ENCODE measurements around the gene TMEM190. TPM values are rescaled to one million over a fixed set of nuclear protein-coding genes. Genes with fewer than 3 reads are reported as not detected.
A peak's percentile ranks its signal among the peaks of the same experiment; 100 is the strongest.
"Not testable (repeated sequence)": the region's sequence is repeated elsewhere in the genome, so short reads cannot be mapped to it uniquely, and the experiment has no call there.

The TMEM190 gene
- total and polyA plus RNA-seq, 7 experiments from 2014 or later = not detected

- no peak for DNase-seq
- POLR2A ChIA-PET = interaction anchor here (0.7 to 7.3 kb wide), 4 partner anchors 9 to 56 kb away, joined by 3 to 82 read pairs (median 3); partner anchors contain the start of genes TMEM238 and UBE2S
- peaks cover 0 to 44% (median 4%) of the 10 kb centered on the region in 3 experiments for H3K36me3 ChIP-seq (ENCODE audit: control insufficient read depth in 2 of 3, insufficient read depth in 3 of 3, low read length in 3 of 3)
- H3K4me3 ChIP-seq (ENCODE audit: low read length) = no peak overlapping the region
- peaks cover 19 to 40% (median 27%) of the 10 kb centered on the region in 7 donors for H3K4me1 Mint-ChIP-seq
- no peaks in the 10 kb centered on the region for H3K9me3 Mint-ChIP-seq
- H3K27ac Mint-ChIP-seq = peak overlapping the region in 5 of 9 donors; percentile 18 to 71 (median 61)
- peaks cover 8 to 15% of the 10 kb centered on the region in 2 donors for H3K4me1 ChIP-seq (ENCODE audit: control insufficient read depth in 2 of 2, insufficient read depth in 2 of 2, low read length in 2 of 2)
- peaks cover 0 to 19% (median 5%) of the 10 kb centered on the region in 5 donors for H3K36me3 Mint-ChIP-seq
- H3K9me3 ChIP-seq (ENCODE audit: control insufficient read depth in 2 of 3, low read length in 3 of 3) = no peaks in the 10 kb centered on the region
- H3K27ac ChIP-seq (ENCODE audit: low read depth, low read length) = no peak overlapping the region
- CTCF ChIA-PET = interaction anchor here (0.7 kb wide), 1 partner anchor 17 kb away, joined by 5 read pairs; no protein-coding TSS in a partner anchor
- H3K4me3 Mint-ChIP-seq = no peak overlapping the region
- H3K27me3 Mint-ChIP-seq = no peaks in the 10 kb centered on the region
- H3K27me3 ChIP-seq (ENCODE audit: control insufficient read depth in 2 of 2, insufficient read depth in 2 of 2, low read length in 2 of 2) = no peaks in the 10 kb centered on the region
- intact Hi-C loops (cut with micrococcal nuclease) = no loop called here
- ATAC-seq = no peak
Observed at GRCh38 chr19:55392820-55393761, 16.5 kb downstream of the TMEM190 start.

- H3K4me3 Mint-ChIP-seq = peak overlapping the region in 1 of 10 donors; percentile 5
- Histone ChIP-seq H3K4me1 (ENCODE audit: control insufficient read depth in 2 of 2, insufficient read depth in 2 of 2, low read length in 2 of 2) (no peaks in the 10 kb centered on the region), H3K27ac (ENCODE audit: low read depth, low read length) (no peak overlapping the region), H3K36me3 (ENCODE audit: control insufficient read depth in 2 of 3, insufficient read depth in 3 of 3, low read length in 3 of 3) (peaks cover 0 to 29% (median 2%) of the 10 kb centered on the region in 3 experiments), H3K27me3 (ENCODE audit: control insufficient read depth in 2 of 2, insufficient read depth in 2 of 2, low read length in 2 of 2) (no peaks in the 10 kb centered on the region), H3K9me3 (ENCODE audit: control insufficient read depth in 2 of 3, low read length in 3 of 3) (no peaks in the 10 kb centered on the region), H3K4me3 (ENCODE audit: low read length) (no peak overlapping the region)
- ChIA-PET CTCF (no interaction called here), POLR2A (interaction anchor here (1.4 to 2.5 kb wide), 3 partner anchors 9 to 14 kb away, joined by 5 to 8 read pairs (median 6); partner anchors contain the start of genes RPL28, TMEM238 and UBE2S)
- H3K27ac Mint-ChIP-seq = peak overlapping the region in 3 of 9 donors; percentile 13 to 28 (median 23)
- peaks cover 0 to 16% (median 10%) of the 10 kb centered on the region in 5 donors for H3K36me3 Mint-ChIP-seq
- peaks cover 0 to 36% (median 3%) of the 10 kb centered on the region in 7 donors for H3K4me1 Mint-ChIP-seq
- ATAC-seq = peak; percentile 26
- no peak for DNase-seq
- intact Hi-C loops (cut with micrococcal nuclease) = no loop called here
- no peaks in the 10 kb centered on the region for H3K9me3 Mint-ChIP-seq
- H3K27me3 Mint-ChIP-seq = no peaks in the 10 kb centered on the region
Observed at GRCh38 chr19:55398200-55398925, 21.7 kb downstream of the TMEM190 start.

DNA sequence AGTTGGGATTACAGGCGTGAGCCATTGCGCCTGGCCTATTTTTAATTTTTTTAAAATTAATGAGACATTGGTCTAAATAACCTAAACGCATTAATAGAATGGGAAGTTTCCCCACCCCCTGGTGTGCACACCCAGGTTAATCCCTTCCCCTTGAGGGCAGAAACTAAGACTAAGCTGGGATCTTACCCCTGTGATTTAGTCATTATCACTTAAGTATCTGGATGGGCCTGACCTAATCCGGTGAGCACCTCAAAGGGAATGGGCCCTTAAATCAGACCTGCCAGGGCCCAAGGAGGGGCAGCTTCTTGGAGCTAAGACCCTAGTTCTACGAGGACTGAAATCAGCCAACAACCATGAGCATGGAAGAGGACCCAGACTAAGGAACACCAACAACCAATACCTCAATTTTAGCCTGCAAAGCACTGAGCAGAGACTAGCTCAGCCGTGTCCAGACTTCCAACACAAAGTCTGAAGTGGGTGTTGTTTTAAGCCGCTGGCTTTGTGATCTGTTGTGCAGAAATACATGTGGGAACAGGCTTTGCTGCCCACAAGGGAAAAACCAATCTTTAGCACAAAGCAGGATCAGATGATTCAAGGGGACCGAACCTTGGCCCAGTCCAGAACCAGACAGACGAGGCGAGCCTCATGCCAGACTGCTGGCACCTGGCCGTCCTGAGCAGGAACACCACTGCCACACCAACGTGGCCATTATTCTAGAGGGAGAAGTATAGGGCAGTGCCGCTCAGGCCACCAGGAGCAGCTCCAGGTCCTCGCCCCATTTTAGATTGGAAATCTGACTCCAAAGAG lies 23.9 kb downstream of the TMEM190 start:
- DNase-seq (no peak), ATAC-seq (no peak)
- H3K27me3 Mint-ChIP-seq = no peaks in the 10 kb centered on the region
- no peaks in the 10 kb centered on the region for H3K9me3 Mint-ChIP-seq
- POLR2A ChIA-PET = interaction anchor here (0.6 kb wide), 1 partner anchor 59 kb away, joined by 3 read pairs; no protein-coding TSS in a partner anchor
- no peaks in the 10 kb centered on the region for H3K9me3 ChIP-seq (ENCODE audit: control insufficient read depth in 2 of 3, low read length in 3 of 3)
- intact Hi-C loops (cut with micrococcal nuclease) = no loop called here
- peaks cover 0 to 42% (median 2%) of the 10 kb centered on the region in 3 experiments for H3K36me3 ChIP-seq (ENCODE audit: control insufficient read depth in 2 of 3, insufficient read depth in 3 of 3, low read length in 3 of 3)
- H3K4me1 ChIP-seq (ENCODE audit: control insufficient read depth in 2 of 2, insufficient read depth in 2 of 2, low read length in 2 of 2) = peaks cover 0 to 2% of the 10 kb centered on the region in 2 donors
- H3K4me3 Mint-ChIP-seq = no peak overlapping the region
- CTCF ChIA-PET = interaction anchor here (1.2 kb wide), 1 partner anchor 10 kb away, joined by 3 read pairs; no protein-coding TSS in a partner anchor
- no peak overlapping the region for H3K27ac ChIP-seq (ENCODE audit: low read depth, low read length)
- H3K4me3 ChIP-seq (ENCODE audit: low read length) = no peak overlapping the region
- peaks cover 0 to 20% (median 10%) of the 10 kb centered on the region in 5 donors for H3K36me3 Mint-ChIP-seq
- peaks cover 1 to 41% (median 6%) of the 10 kb centered on the region in 7 donors for H3K4me1 Mint-ChIP-seq
- peak overlapping the region in 1 of 9 donors; percentile 38 for H3K27ac Mint-ChIP-seq
- H3K27me3 ChIP-seq (ENCODE audit: control insufficient read depth in 2 of 2, insufficient read depth in 2 of 2, low read length in 2 of 2) = no peaks in the 10 kb centered on the region

DNA sequence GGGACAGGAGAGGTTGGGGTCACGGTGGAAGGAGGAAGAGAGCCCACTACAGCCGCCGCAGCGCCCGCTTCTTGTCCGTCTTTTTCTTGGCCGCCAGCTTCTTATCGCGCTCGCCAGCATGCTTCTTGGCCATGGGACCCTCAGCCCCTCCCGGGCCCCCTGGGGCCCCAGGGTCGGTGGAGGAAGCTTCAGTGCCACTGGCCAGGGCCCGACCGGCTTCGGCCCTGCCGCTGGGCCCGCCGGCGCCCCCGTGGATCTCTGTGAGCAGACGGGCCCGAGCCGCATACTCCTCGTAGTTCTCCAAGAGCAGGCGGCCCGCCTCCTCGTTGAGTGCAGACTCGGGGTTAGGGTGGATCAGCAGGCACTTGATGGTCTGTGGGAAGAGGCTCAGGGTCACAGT lies 24.8 kb downstream of the TMEM190 start:
- H3K27me3 Mint-ChIP-seq; ATAC-seq; H3K9me3 Mint-ChIP-seq; H3K4me3 Mint-ChIP-seq; H3K9me3 ChIP-seq (ENCODE audit: control insufficient read depth in 2 of 3, low read length in 3 of 3); H3K27ac Mint-ChIP-seq; intact Hi-C loops (cut with micrococcal nuclease); POLR2A ChIA-PET; DNase-seq; H3K4me3 ChIP-seq (ENCODE audit: low read length); H3K27ac ChIP-seq (ENCODE audit: low read depth, low read length); H3K27me3 ChIP-seq (ENCODE audit: control insufficient read depth in 2 of 2, insufficient read depth in 2 of 2, low read length in 2 of 2): not testable (repeated sequence)
- Mint-ChIP-seq H3K36me3 (peaks cover 0 to 27% (median 16%) of the 10 kb centered on the region in 5 donors), H3K4me1 (peaks cover 10 to 50% (median 15%) of the 10 kb centered on the region in 7 donors)
- Histone ChIP-seq H3K4me1 (ENCODE audit: control insufficient read depth in 2 of 2, insufficient read depth in 2 of 2, low read length in 2 of 2) (peaks cover 6 to 11% of the 10 kb centered on the region in 2 donors), H3K36me3 (ENCODE audit: control insufficient read depth in 2 of 3, insufficient read depth in 3 of 3, low read length in 3 of 3) (peaks cover 0 to 49% (median 2%) of the 10 kb centered on the region in 3 experiments)
- CTCF ChIA-PET = interaction anchor here (0.6 to 1.2 kb wide), 2 partner anchors 11 to 313 kb away, joined by 3 to 9 read pairs; no protein-coding TSS in a partner anchor

GRCh38 chr19:55402509-55402908 lies 25.9 kb downstream of the TMEM190 start:
- POLR2A ChIA-PET = interaction anchor here (0.7 to 1.0 kb wide), 3 partner anchors 9 to 165 kb away, joined by 3 read pairs; no protein-coding TSS in a partner anchor
- no peaks in the 10 kb centered on the region for H3K27me3 Mint-ChIP-seq
- CTCF ChIA-PET = interaction anchor here (0.7 kb wide), 1 partner anchor 199 kb away, joined by 4 read pairs; no protein-coding TSS in a partner anchor
- no peak overlapping the region for H3K4me3 Mint-ChIP-seq
- H3K4me1 ChIP-seq (ENCODE audit: control insufficient read depth in 2 of 2, insufficient read depth in 2 of 2, low read length in 2 of 2) = peaks cover 12 to 17% of the 10 kb centered on the region in 2 donors
- DNase-seq (no peak), ATAC-seq (no peak)
- H3K36me3 ChIP-seq (ENCODE audit: control insufficient read depth in 2 of 3, insufficient read depth in 3 of 3, low read length in 3 of 3) = peaks cover 0 to 49% (median 2%) of the 10 kb centered on the region in 3 experiments
- H3K4me1 Mint-ChIP-seq = peaks cover 13 to 51% (median 20%) of the 10 kb centered on the region in 7 donors
- H3K27me3 ChIP-seq (ENCODE audit: control insufficient read depth in 2 of 2, insufficient read depth in 2 of 2, low read length in 2 of 2) = no peaks in the 10 kb centered on the region
- peaks cover 0 to 30% (median 18%) of the 10 kb centered on the region in 5 donors for H3K36me3 Mint-ChIP-seq
- intact Hi-C loops (cut with micrococcal nuclease) = no loop called here
- H3K4me3 ChIP-seq (ENCODE audit: low read length) = no peak overlapping the region
- no peaks in the 10 kb centered on the region for H3K9me3 Mint-ChIP-seq
- no peak overlapping the region for H3K27ac Mint-ChIP-seq
- no peaks in the 10 kb centered on the region for H3K9me3 ChIP-seq (ENCODE audit: control insufficient read depth in 2 of 3, low read length in 3 of 3)
- no peak overlapping the region for H3K27ac ChIP-seq (ENCODE audit: low read depth, low read length)

Data from naive thymus-derived CD4-positive, alpha-beta T cell (primary cell).